Body of pancreas (tissue), 4 donors: ENCODE results near the gene NFATC2.

Source experiments
- POLR2A ChIP-seq, 3 donors: fragments of 450-650 bp; IDR thresholded peaks; one replicate each; pipeline ENCODE4 v1.6.1; 2016; ENCODE audit warnings: antibody characterized with exemption in 3 of 3, mild to moderate bottlenecking in 2 of 3
- TF ChIP-seq, protein P1 (sequence below), 7 experiments: fragments of 450-650 bp in 4 of 7; fragments of 200-600 bp in 3 of 7; sonication (generic) in 3 of 7; IDR thresholded peaks; one replicate each; pipeline ENCODE4 v1.5.1; 2016 to 2019; ENCODE audit warnings: antibody characterized with exemption in 7 of 7

DNA sequence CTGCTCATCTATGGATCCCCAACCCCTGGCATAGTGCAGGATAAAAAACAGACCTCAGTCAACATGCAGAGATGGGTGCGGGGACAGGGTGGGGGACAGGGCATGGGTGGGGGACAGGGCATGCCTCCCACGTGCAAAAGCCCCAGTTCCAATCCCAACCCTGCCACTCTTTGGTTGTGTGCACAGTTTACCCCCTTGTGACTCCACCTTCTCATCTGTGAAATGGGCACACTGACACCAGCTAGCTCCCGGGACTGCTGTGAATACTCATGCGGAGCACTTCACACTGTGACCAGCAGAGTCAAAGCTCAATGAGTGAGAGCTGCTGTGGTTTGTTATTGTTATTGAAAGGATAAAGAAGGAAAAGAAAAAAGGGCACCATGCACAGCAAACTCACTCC lies 69.3 kb downstream of the NFATC2 start:
- TF ChIP-seq POLR2A (IDR thresholded peaks at IDR 0.05) = no peak
- TF ChIP-seq, protein P1, sequence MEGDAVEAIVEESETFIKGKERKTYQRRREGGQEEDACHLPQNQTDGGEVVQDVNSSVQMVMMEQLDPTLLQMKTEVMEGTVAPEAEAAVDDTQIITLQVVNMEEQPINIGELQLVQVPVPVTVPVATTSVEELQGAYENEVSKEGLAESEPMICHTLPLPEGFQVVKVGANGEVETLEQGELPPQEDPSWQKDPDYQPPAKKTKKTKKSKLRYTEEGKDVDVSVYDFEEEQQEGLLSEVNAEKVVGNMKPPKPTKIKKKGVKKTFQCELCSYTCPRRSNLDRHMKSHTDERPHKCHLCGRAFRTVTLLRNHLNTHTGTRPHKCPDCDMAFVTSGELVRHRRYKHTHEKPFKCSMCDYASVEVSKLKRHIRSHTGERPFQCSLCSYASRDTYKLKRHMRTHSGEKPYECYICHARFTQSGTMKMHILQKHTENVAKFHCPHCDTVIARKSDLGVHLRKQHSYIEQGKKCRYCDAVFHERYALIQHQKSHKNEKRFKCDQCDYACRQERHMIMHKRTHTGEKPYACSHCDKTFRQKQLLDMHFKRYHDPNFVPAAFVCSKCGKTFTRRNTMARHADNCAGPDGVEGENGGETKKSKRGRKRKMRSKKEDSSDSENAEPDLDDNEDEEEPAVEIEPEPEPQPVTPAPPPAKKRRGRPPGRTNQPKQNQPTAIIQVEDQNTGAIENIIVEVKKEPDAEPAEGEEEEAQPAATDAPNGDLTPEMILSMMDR (IDR thresholded peaks at IDR 0.05) = no peak
